Dendritic cell treated with granulocyte-macrophage colony-stimulating factor and Interleukin-4, amounts not matched to agents 40 ng/mL and 50 ng/mL, for 4 days (primary cell): Measurements from ENCODE around the gene TUSC7.

ENCODE experiments used
- H3K27ac Mint-ChIP-seq: one replicate; pipeline ENCODE4 v1.8.0; 2022; ENCODE audit warnings: mild to moderate bottlenecking, mixed read lengths
- H3K27me3 Mint-ChIP-seq: one replicate; pipeline ENCODE4 v1.8.0; 2022; ENCODE audit warnings: mild to moderate bottlenecking, mixed read lengths
- H3K36me3 Mint-ChIP-seq: one replicate; pipeline ENCODE4 v1.8.0; 2022; ENCODE audit warnings: low read depth, mixed read lengths
- H3K4me1 Mint-ChIP-seq: one replicate; pipeline ENCODE4 v1.8.0; 2022; ENCODE audit warnings: low read depth, mixed read lengths
- H3K4me3 Mint-ChIP-seq: one replicate; pipeline ENCODE4 v1.8.0; 2022; ENCODE audit warnings: mild to moderate bottlenecking, moderate library complexity, mixed read lengths
- H3K9me3 Mint-ChIP-seq: one replicate; pipeline ENCODE4 v1.8.0; 2022; ENCODE audit warnings: mixed read lengths
- intact Hi-C: fragments of 100-400 bp; cut with micrococcal nuclease; formaldehyde crosslinking; loops from one replicate; pipeline ENCODE4 v1.15.0; 2022

TUSC7 gene

GRCh38 chr3:116709479-116709878 lies at the start of gene TUSC7:
TSS of gene TUSC7 (plus strand) at chr3:116709779.
- no peaks in the 10 kb centered on the region for H3K36me3 Mint-ChIP-seq
- no peaks in the 10 kb centered on the region for H3K4me1 Mint-ChIP-seq
- H3K9me3 Mint-ChIP-seq: no peaks in the 10 kb centered on the region
- intact Hi-C loops: no loop called here
- H3K27me3 Mint-ChIP-seq: no peaks in the 10 kb centered on the region
- H3K4me3 Mint-ChIP-seq: no peak within 1 kb of the TSS
- no peak within 1 kb of the TSS for H3K27ac Mint-ChIP-seq

DNA sequence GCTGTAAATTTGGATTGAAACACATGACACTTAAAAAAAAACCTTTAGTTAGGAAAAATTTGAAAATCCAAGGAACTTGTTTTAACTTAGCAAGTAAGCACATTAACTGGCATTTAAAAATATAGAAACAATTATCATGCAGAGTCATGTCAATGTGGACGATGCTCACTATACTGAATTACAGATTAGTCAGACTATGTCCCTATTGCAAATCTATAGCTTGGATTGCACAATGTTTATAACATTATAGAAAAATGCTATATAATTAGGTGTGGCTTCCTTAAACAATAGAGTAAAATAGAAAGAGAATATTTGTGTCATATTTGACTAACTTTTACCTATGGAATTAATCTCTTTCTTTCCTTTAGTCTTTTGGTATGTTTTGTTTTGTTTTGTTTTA lies 48.4 kb upstream of the TUSC7 start:
- Mint-ChIP-seq H3K4me3 (no peak overlapping the region), H3K36me3 (no peaks in the 10 kb centered on the region), H3K27ac (no peak overlapping the region), H3K27me3 (no peaks in the 10 kb centered on the region), H3K4me1 (no peaks in the 10 kb centered on the region), H3K9me3 (peaks cover 6% of the 10 kb centered on the region)
- intact Hi-C loops: no loop called here

DNA sequence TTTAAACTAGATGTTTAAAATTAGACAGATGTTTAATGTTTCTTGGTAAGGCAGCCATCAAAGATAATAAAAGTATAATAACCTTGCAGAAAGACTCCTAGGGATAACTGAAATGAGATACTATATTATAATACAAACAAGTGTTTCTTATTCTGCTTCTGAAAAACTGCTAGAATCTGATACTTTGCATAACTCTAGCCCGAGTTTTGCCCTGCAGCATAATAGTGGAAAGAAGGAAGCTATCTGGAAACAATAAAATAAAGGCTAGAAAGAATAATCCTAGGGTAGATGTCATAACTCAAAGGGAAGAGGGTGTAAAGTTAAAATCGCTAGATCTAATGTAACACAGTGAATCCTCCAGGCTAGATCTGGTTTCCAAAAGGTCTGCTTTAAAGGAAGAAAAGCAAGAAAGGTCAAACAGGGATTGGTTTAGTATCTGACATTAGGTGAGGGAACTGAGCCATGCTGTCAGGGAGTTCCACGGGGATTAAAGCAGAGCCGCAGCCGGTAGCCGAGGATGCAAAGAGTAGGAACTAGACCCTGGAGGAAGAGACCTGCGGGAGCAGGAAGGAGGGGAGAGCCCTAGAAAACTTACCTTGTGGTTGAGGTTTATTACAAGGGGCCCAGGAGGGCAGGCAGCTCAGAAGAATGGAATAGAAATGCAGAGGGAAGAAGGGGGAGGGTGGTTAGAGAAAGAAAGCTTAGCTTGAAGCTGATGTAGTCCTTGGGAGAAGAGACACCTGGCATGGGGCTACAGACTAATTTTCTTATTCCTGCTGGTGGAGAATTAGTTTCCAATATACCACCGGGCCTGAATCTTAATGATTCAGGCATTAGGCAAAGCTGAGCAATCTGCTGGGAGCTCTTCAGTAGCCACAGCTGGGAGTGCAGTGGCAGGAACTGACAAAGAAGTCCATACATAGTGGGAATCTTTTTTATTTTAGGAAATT lies 46.1 kb upstream of the TUSC7 start:
- Mint-ChIP-seq H3K36me3 (no peaks in the 10 kb centered on the region), H3K4me1 (no peaks in the 10 kb centered on the region)
- intact Hi-C loops: no loop called here

GRCh38 chr3:116667324-116667723 lies 42.3 kb upstream of the TUSC7 start:
- peaks cover 12% of the 10 kb centered on the region for H3K9me3 Mint-ChIP-seq
- no peak overlapping the region for H3K4me3 Mint-ChIP-seq
- no peaks in the 10 kb centered on the region for H3K27me3 Mint-ChIP-seq
- no peaks in the 10 kb centered on the region for H3K36me3 Mint-ChIP-seq
- H3K27ac Mint-ChIP-seq: no peak overlapping the region
- intact Hi-C loops: no loop called here
- no peaks in the 10 kb centered on the region for H3K4me1 Mint-ChIP-seq

More for the DNA sequence above, 46.1 kb upstream of the TUSC7 start:
- Mint-ChIP-seq H3K27ac (no peak overlapping the region), H3K4me3 (no peak overlapping the region), H3K27me3 (no peaks in the 10 kb centered on the region), H3K9me3 (peaks cover 18% of the 10 kb centered on the region)

DNA sequence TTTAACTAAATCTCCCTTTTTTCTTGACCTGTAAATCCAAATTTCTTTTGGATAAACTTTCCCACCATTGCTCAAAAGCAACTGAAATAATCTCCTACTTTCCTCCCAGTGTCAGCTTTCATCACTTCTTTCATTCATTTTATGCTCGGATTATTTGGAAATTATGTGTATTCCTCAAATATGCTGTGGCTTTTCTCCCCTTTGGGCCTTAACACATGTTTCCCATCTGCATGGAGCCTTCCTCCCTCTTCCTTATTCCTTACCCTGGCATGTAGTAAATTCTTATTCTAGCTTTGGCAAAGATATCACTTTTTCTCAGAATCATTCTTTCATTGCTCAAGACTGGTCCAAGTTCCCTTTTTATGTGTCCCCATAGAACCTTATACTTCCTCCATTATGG lies 41.8 kb upstream of the TUSC7 start:
- Mint-ChIP-seq H3K4me3 (no peak overlapping the region), H3K27ac (no peak overlapping the region), H3K9me3 (peaks cover 12% of the 10 kb centered on the region), H3K36me3 (no peaks in the 10 kb centered on the region), H3K27me3 (no peaks in the 10 kb centered on the region), H3K4me1 (no peaks in the 10 kb centered on the region)
- intact Hi-C loops: no loop called here

GRCh38 chr3:116669576-116669975 lies 40.0 kb upstream of the TUSC7 start:
- Mint-ChIP-seq H3K4me1 (no peaks in the 10 kb centered on the region), H3K4me3 (no peak overlapping the region), H3K36me3 (no peaks in the 10 kb centered on the region), H3K9me3 (peaks cover 12% of the 10 kb centered on the region), H3K27ac (no peak overlapping the region), H3K27me3 (no peaks in the 10 kb centered on the region)
- intact Hi-C loops: no loop called here

- no peaks in the 10 kb centered on the region for H3K27me3 Mint-ChIP-seq
- H3K27ac Mint-ChIP-seq: no peak overlapping the region
- H3K4me1 Mint-ChIP-seq: no peaks in the 10 kb centered on the region
- H3K36me3 Mint-ChIP-seq: no peaks in the 10 kb centered on the region
- intact Hi-C loops: no loop called here
- H3K9me3 Mint-ChIP-seq: peaks cover 12% of the 10 kb centered on the region
- no peak overlapping the region for H3K4me3 Mint-ChIP-seq
Measured at GRCh38 chr3:116671151-116671550, 38.4 kb upstream of the TUSC7 start.

- no peaks in the 10 kb centered on the region for H3K36me3 Mint-ChIP-seq
- no peak overlapping the region for H3K4me3 Mint-ChIP-seq
- intact Hi-C loops: no loop called here
- H3K27ac Mint-ChIP-seq: no peak overlapping the region
- no peaks in the 10 kb centered on the region for H3K9me3 Mint-ChIP-seq
- no peaks in the 10 kb centered on the region for H3K27me3 Mint-ChIP-seq
- no peaks in the 10 kb centered on the region for H3K4me1 Mint-ChIP-seq
Measured at GRCh38 chr3:116678853-116679252, 30.7 kb upstream of the TUSC7 start.

DNA sequence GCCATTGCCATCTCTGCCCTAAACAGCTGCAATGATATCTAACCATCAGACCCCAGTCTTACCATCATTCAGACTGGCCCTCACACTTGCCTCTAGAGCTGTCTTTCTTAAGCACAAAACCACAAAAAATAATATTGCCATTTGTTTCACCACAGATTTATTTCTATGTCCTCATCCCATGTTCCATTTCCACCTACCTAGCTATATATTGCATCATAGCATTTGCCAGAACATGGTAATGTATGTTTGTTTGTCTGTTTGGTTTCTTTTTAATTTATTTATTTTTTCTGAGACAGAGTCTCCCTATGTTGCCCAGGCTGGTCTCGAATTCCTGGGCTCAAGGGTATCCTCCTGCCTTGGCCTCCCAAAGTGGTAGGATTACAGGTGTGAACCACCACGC lies 18.5 kb upstream of the TUSC7 start:
- H3K36me3 Mint-ChIP-seq: no peaks in the 10 kb centered on the region
- no peak overlapping the region for H3K27ac Mint-ChIP-seq
- no peaks in the 10 kb centered on the region for H3K27me3 Mint-ChIP-seq
- no peak overlapping the region for H3K4me3 Mint-ChIP-seq
- H3K4me1 Mint-ChIP-seq: no peaks in the 10 kb centered on the region
- intact Hi-C loops: no loop called here
- peaks cover 6% of the 10 kb centered on the region for H3K9me3 Mint-ChIP-seq

DNA sequence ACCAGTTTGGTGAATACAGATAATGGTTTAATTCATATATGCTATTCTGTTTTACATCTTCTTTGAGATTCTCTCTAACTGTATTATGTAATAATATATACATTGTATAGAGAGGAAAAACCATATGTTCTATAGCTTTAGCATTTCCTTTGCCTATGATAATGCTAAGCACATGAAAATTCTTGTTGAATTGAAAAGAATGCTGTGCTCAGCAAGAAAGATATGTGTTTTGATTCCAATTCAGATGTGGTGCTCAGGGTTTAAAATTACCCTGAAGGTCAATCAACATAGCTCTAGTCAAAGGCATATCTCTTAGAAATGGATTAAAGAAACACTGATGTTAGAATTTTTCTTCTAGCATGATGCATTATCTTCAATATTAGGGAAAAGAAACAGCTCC lies 8.5 kb upstream of the TUSC7 start:
- Mint-ChIP-seq H3K36me3 (no peaks in the 10 kb centered on the region), H3K9me3 (peaks cover 21% of the 10 kb centered on the region), H3K4me3 (no peak overlapping the region), H3K27me3 (no peaks in the 10 kb centered on the region), H3K4me1 (no peaks in the 10 kb centered on the region), H3K27ac (no peak overlapping the region)
- intact Hi-C loops: no loop called here

- peaks cover 13% of the 10 kb centered on the region for H3K9me3 Mint-ChIP-seq
- H3K27ac Mint-ChIP-seq: no peak overlapping the region
- no peaks in the 10 kb centered on the region for H3K36me3 Mint-ChIP-seq
- no peaks in the 10 kb centered on the region for H3K27me3 Mint-ChIP-seq
- no peaks in the 10 kb centered on the region for H3K4me1 Mint-ChIP-seq
- H3K4me3 Mint-ChIP-seq: no peak overlapping the region
- intact Hi-C loops: no loop called here
Measured at GRCh38 chr3:116702334-116702733, 7.2 kb upstream of the TUSC7 start.

- H3K9me3 Mint-ChIP-seq: no peaks in the 10 kb centered on the region
- H3K36me3 Mint-ChIP-seq: no peaks in the 10 kb centered on the region
- no peak overlapping the region for H3K27ac Mint-ChIP-seq
- H3K27me3 Mint-ChIP-seq: no peaks in the 10 kb centered on the region
- intact Hi-C loops: no loop called here
- no peak overlapping the region for H3K4me3 Mint-ChIP-seq
- H3K4me1 Mint-ChIP-seq: no peaks in the 10 kb centered on the region
Measured at GRCh38 chr3:116707531-116707930, 2.0 kb upstream of the TUSC7 start.

DNA sequence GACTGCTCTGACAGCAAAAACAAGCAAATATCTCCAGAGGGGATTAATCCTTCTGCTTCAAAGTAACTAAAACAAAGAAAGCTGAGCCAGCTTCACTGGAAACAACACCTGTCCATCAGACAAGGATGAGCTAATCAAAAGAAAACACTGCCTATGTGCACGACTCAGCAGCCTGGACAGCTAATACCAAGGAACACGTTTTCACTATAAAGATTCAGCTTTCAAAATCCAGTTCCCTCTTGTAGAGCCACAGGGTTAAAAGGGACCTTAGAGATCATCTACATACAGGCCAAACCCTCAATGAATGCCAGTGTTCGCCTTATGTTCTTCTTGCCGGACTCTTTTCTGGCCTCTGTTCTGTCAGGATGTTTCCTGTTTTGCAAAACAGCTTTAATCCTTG lies 6.9 kb downstream of the TUSC7 start:
- intact Hi-C loops: no loop called here
- Mint-ChIP-seq H3K27ac (no peak overlapping the region), H3K4me1 (no peaks in the 10 kb centered on the region), H3K27me3 (no peaks in the 10 kb centered on the region), H3K4me3 (no peak overlapping the region), H3K9me3 (no peaks in the 10 kb centered on the region), H3K36me3 (no peaks in the 10 kb centered on the region)

GRCh38 chr3:116717566-116717965 lies 8.0 kb downstream of the TUSC7 start:
- Mint-ChIP-seq H3K9me3 (no peaks in the 10 kb centered on the region), H3K36me3 (no peaks in the 10 kb centered on the region), H3K4me3 (no peak overlapping the region), H3K4me1 (no peaks in the 10 kb centered on the region), H3K27me3 (no peaks in the 10 kb centered on the region), H3K27ac (no peak overlapping the region)
- intact Hi-C loops: no loop called here

- H3K27ac Mint-ChIP-seq: no peak overlapping the region
- no peaks in the 10 kb centered on the region for H3K36me3 Mint-ChIP-seq
- intact Hi-C loops: no loop called here
- H3K4me1 Mint-ChIP-seq: no peaks in the 10 kb centered on the region
- H3K9me3 Mint-ChIP-seq: no peaks in the 10 kb centered on the region
- H3K4me3 Mint-ChIP-seq: no peak overlapping the region
- H3K27me3 Mint-ChIP-seq: no peaks in the 10 kb centered on the region
Measured at GRCh38 chr3:116728454-116728853, 18.9 kb downstream of the TUSC7 start.
